Measurements from ENCODE around the gene HGS. TPM values are rescaled to one million over a fixed set of nuclear protein-coding genes. Genes with fewer than 3 reads are reported as not detected.

The HGS gene
- total RNA-seq, 2 experiments from 2014 or later: 118 to 127 TPM

GRCh38 chr17:81693509-81694210 lies 9.8 kb downstream of the HGS start:
- Histone ChIP-seq H3K9me3 (ENCODE audit: control insufficient read depth in 1 of 2, insufficient read depth in 1 of 2, low read length in 2 of 2) (no peaks in the 10 kb centered on the region), H3K27me3 (ENCODE audit: control insufficient read depth in 1 of 2, insufficient read depth in 2 of 2, low read length in 2 of 2) (no peaks in the 10 kb centered on the region), H3K4me1 (ENCODE audit: insufficient read depth, low read length) (peaks cover 5% of the 10 kb centered on the region), H3K27ac (ENCODE audit: low read depth in 1 of 2, low read length in 2 of 2) (no peak overlapping the region), H3K4me3 (ENCODE audit: low read length) (no peak overlapping the region), H3K36me3 (ENCODE audit: insufficient read depth, low read length) (peaks cover 95% of the 10 kb centered on the region)
- ChIA-PET CTCF (no interaction called here), POLR2A (no interaction called here)
- ATAC-seq (ENCODE audit: poor library complexity) (no peak), DNase-seq (no peak)
- Mint-ChIP-seq H3K9me3 (no peaks in the 10 kb centered on the region), H3K27ac (no peak overlapping the region), H3K27me3 (no peaks in the 10 kb centered on the region), H3K36me3 (ENCODE audit: low read depth) (peaks cover 53% of the 10 kb centered on the region), H3K4me3 (no peak overlapping the region), H3K4me1 (ENCODE audit: low read depth) (no peaks in the 10 kb centered on the region)
- intact Hi-C loops (cut with DNase I, micrococcal nuclease): no loop called here
- TF ChIP-seq CTCF (IDR thresholded peaks at IDR 0.05): no peak

- Histone ChIP-seq H3K36me3 (ENCODE audit: insufficient read depth, low read length) (peaks cover 93% of the 10 kb centered on the region), H3K27me3 (ENCODE audit: control insufficient read depth in 1 of 2, insufficient read depth in 2 of 2, low read length in 2 of 2) (no peaks in the 10 kb centered on the region), H3K4me1 (ENCODE audit: insufficient read depth, low read length) (no peaks in the 10 kb centered on the region), H3K27ac (ENCODE audit: low read depth in 1 of 2, low read length in 2 of 2) (no peak overlapping the region), H3K4me3 (ENCODE audit: low read length) (no peak overlapping the region), H3K9me3 (ENCODE audit: control insufficient read depth in 1 of 2, insufficient read depth in 1 of 2, low read length in 2 of 2) (no peaks in the 10 kb centered on the region)
- TF ChIP-seq CTCF (IDR thresholded peaks at IDR 0.05): no peak
- Mint-ChIP-seq H3K4me3 (no peak overlapping the region), H3K36me3 (ENCODE audit: low read depth) (peaks cover 49% of the 10 kb centered on the region), H3K9me3 (no peaks in the 10 kb centered on the region), H3K27ac (no peak overlapping the region), H3K27me3 (no peaks in the 10 kb centered on the region), H3K4me1 (ENCODE audit: low read depth) (no peaks in the 10 kb centered on the region)
- intact Hi-C loops (cut with DNase I, micrococcal nuclease): no loop called here
- ChIA-PET POLR2A (interaction anchor here (0.6 to 1.5 kb wide), 3 partner anchors 10 to 67 kb away, joined by 3 to 4 read pairs (median 3); partner anchors contain the start of genes ARL16 and HGS), CTCF (no interaction called here)
- ATAC-seq (ENCODE audit: poor library complexity) (no peak), DNase-seq (no peak)
These were observed 11.0 kb downstream of the HGS start for GRCh38 chr17:81694810-81695209.

GRCh38 chr17:81695211-81695610 lies 11.4 kb downstream of the HGS start:
- Mint-ChIP-seq H3K4me1 (ENCODE audit: low read depth) (no peaks in the 10 kb centered on the region), H3K27ac (no peak overlapping the region), H3K36me3 (ENCODE audit: low read depth) (peaks cover 45% of the 10 kb centered on the region), H3K27me3 (no peaks in the 10 kb centered on the region), H3K4me3 (no peak overlapping the region), H3K9me3 (no peaks in the 10 kb centered on the region)
- ATAC-seq (ENCODE audit: poor library complexity): no peak
- Histone ChIP-seq H3K27me3 (ENCODE audit: control insufficient read depth in 1 of 2, insufficient read depth in 2 of 2, low read length in 2 of 2) (no peaks in the 10 kb centered on the region), H3K27ac (ENCODE audit: low read depth in 1 of 2, low read length in 2 of 2) (no peak overlapping the region), H3K9me3 (ENCODE audit: control insufficient read depth in 1 of 2, insufficient read depth in 1 of 2, low read length in 2 of 2) (no peaks in the 10 kb centered on the region), H3K4me3 (ENCODE audit: low read length) (no peak overlapping the region), H3K36me3 (ENCODE audit: insufficient read depth, low read length) (peaks cover 89% of the 10 kb centered on the region), H3K4me1 (ENCODE audit: insufficient read depth, low read length) (no peaks in the 10 kb centered on the region)
- no peak for DNase-seq
- ChIA-PET POLR2A (interaction anchor here (0.6 to 1.5 kb wide), 4 partner anchors 9 to 67 kb away, joined by 3 to 4 read pairs (median 3); partner anchors contain the start of genes ARL16 and HGS), CTCF (no interaction called here)
- no peak for TF ChIP-seq CTCF (IDR thresholded peaks at IDR 0.05)
- intact Hi-C loops (cut with DNase I, micrococcal nuclease): no loop called here

Data from CD4-positive, alpha-beta T cell (primary cell).